GM23338 (cell line): Measurements from ENCODE around the gene CACNB2. TPM values are rescaled to one million over a fixed set of nuclear protein-coding genes. Genes with fewer than 3 reads are reported as not detected.

Experiments
- ATAC-seq: fragments of 200-7000 bp; cut with Tn5 transposase; 3 replicates; pipeline ENCODE4 v1.9.1; 2020
- DNase-seq: peaks from one replicate; pipeline ENCODE4 v3.0.0-alpha.2; 2015; ENCODE audit warnings: low spot score
- H2AFZ ChIP-seq: fragments of 200-600 bp; sonication (generic); 2 replicates; pipeline ENCODE4 v1.8.0; 2016; ENCODE audit warnings: antibody characterized with exemption, mild to moderate bottlenecking, moderate library complexity
- H3F3A ChIP-seq: fragments of 200-600 bp; sonication (generic); replicated peaks from 2 replicates; pipeline ENCODE4 v1.8.0; 2017; ENCODE audit warnings: antibody characterized with exemption, mixed run types, low read depth
- H3K27ac ChIP-seq: fragments of 200-600 bp; sonication (generic); 2 replicates; pipeline ENCODE4 v1.6.1; 2016; ENCODE audit warnings: low read depth
- H3K27me3 ChIP-seq: fragments of 200-600 bp; sonication (generic); 2 replicates; pipeline ENCODE4 v1.8.0; 2016; ENCODE audit warnings: mild to moderate bottlenecking, mixed run types, moderate library complexity; ENCODE audit not compliant: insufficient read depth
- H3K36me3 ChIP-seq: fragments of 200-600 bp; sonication (generic); 2 replicates; pipeline ENCODE4 v1.8.0; 2016; ENCODE audit warnings: mild to moderate bottlenecking; ENCODE audit not compliant: insufficient read depth
- H3K4me1 ChIP-seq: fragments of 200-600 bp; sonication (generic); 2 replicates; pipeline ENCODE4 v1.8.0; 2016; ENCODE audit warnings: mild to moderate bottlenecking, moderate library complexity; ENCODE audit not compliant: insufficient read depth
- H3K4me2 ChIP-seq: fragments of 200-600 bp; sonication (generic); 2 replicates; pipeline ENCODE4 v1.7.1; 2017; ENCODE audit warnings: mixed run types
- H3K4me3 ChIP-seq: fragments of 200-600 bp; sonication (generic); 2 replicates; pipeline ENCODE4 v1.6.1; 2016; ENCODE audit warnings: mixed run types
- H3K79me2 ChIP-seq: fragments of 200-600 bp; sonication (generic); replicated peaks from 2 replicates; pipeline ENCODE4 v1.8.0; 2017; ENCODE audit warnings: mild to moderate bottlenecking; ENCODE audit not compliant: insufficient read depth
- H3K9me2 ChIP-seq: fragments of 200-600 bp; sonication (generic); 2 replicates; pipeline ENCODE4 v1.8.0; 2017; ENCODE audit not compliant: insufficient read depth
- H4K20me1 ChIP-seq: fragments of 200-600 bp; sonication (generic); replicated peaks from 2 replicates; pipeline ENCODE4 v1.8.0; 2017; ENCODE audit warnings: mild to moderate bottlenecking; ENCODE audit not compliant: insufficient read depth
- H3K27ac Mint-ChIP-seq: 2 replicates; pipeline ENCODE4 v1.8.0; 2020; ENCODE audit warnings: inconsistent platforms, mild to moderate bottlenecking, moderate library complexity, mixed read lengths
- H3K27me3 Mint-ChIP-seq: 3 replicates; pipeline ENCODE4 v1.8.0; 2022; ENCODE audit warnings: low read depth, mild to moderate bottlenecking, moderate library complexity, mixed read lengths, inconsistent platforms; ENCODE audit not compliant: insufficient read depth, poor library complexity
- H3K36me3 Mint-ChIP-seq: 3 replicates; pipeline ENCODE4 v1.8.0; 2021; ENCODE audit warnings: low read depth, mild to moderate bottlenecking, inconsistent platforms, moderate library complexity, mixed read lengths
- H3K4me1 Mint-ChIP-seq: 3 replicates; pipeline ENCODE4 v1.8.0; 2020; ENCODE audit warnings: mild to moderate bottlenecking, inconsistent platforms, mixed read lengths
- H3K4me3 Mint-ChIP-seq: 3 replicates; pipeline ENCODE4 v1.8.0; 2021; ENCODE audit warnings: moderate library complexity, mild to moderate bottlenecking, inconsistent platforms, mixed read lengths
- H3K9me3 Mint-ChIP-seq: 3 replicates; pipeline ENCODE4 v1.8.0; 2020; ENCODE audit warnings: moderate library complexity, mild to moderate bottlenecking, inconsistent platforms, mixed read lengths
- CREB1 ChIP-seq: fragments of 250-450 bp; sonication (Bioruptor Pico); IDR thresholded peaks from 2 replicates; pipeline ENCODE4 v1.5.0; 2020; ENCODE audit warnings: low read depth, mild to moderate bottlenecking, moderate library complexity
- CTCF ChIP-seq, 2 experiments: fragments of 200-600 bp in 1 of 2; sonication (generic) in 1 of 2; conservative IDR thresholded peaks; 2 replicates each; pipeline versions ENCODE4 v1.5.1 to v1.6.1; 2016 to 2017; ENCODE audit warnings: antibody characterized with exemption in 2 of 2, low read depth in 2 of 2, mild to moderate bottlenecking in 2 of 2, moderate library complexity in 1 of 2
- ETS1 ChIP-seq: IDR thresholded peaks from 2 replicates; pipeline ENCODE4 v1.6.1; 2016; ENCODE audit warnings: antibody characterized with exemption
- EZH2 ChIP-seq: fragments of 200-600 bp; sonication (generic); IDR thresholded peaks from one replicate; pipeline ENCODE4 v1.8.0; 2017; ENCODE audit warnings: antibody characterized with exemption, mild to moderate bottlenecking, low read depth; ENCODE audit not compliant: unreplicated experiment
- JUNB ChIP-seq: IDR thresholded peaks from one replicate; pipeline ENCODE4 v1.6.1; 2016; ENCODE audit warnings: antibody characterized with exemption; ENCODE audit not compliant: unreplicated experiment
- REST ChIP-seq: IDR thresholded peaks from one replicate; pipeline ENCODE4 v1.6.1; 2018; ENCODE audit warnings: antibody characterized with exemption; ENCODE audit not compliant: unreplicated experiment
- ZNF114 ChIP-seq: fragments of 250-450 bp; sonication (Bioruptor Pico); IDR thresholded peaks from 2 replicates; pipeline ENCODE4 v1.5.0; 2020; ENCODE audit warnings: mild to moderate bottlenecking, moderate library complexity
- ZNF331 ChIP-seq: fragments of 250-450 bp; sonication (Bioruptor Pico); IDR thresholded peaks from 2 replicates; pipeline ENCODE4 v1.5.0; 2020; ENCODE audit warnings: low read depth, mild to moderate bottlenecking, moderate library complexity
- polyA plus RNA-seq: library from polyadenylated mRNA; unstranded; fragments of >200 nt; fragmentation: Nextera tagmentation; extraction: Ambion mirVana; gene quantifications from 2 replicates; pipeline ENCODE4 v1.2.1, GENCODE V29; 2016
- total RNA-seq: library from RNA; depleted of rRNA; stranded (reverse); fragments of >200 nt; shearing (Covaris generic); gene quantifications from 2 replicates; pipeline ENCODE4 v1.2.3, GENCODE V29; 2014

Gene CACNB2
- total and polyA plus RNA-seq, 2 experiments from 2014 or later = 5.0 to 5.9 TPM

GRCh38 chr10:18404530-18404929 is 264.3 kb downstream of the CACNB2 start (continued):
- TF ChIP-seq ZNF331 (CRISPR knock-in tag) = no peak
- TF ChIP-seq JUNB = no peak

- Histone ChIP-seq H3K9me2 (no peaks in the 10 kb centered on the region), H3K4me2 (no peak overlapping the region), H3K27me3 (peaks cover 3% of the 10 kb centered on the region; the same call in 1 of the 2 replicates), H3K27ac (no peak overlapping the region), H3K4me3 (no peak overlapping the region), H3K4me1 (peaks cover 7% of the 10 kb centered on the region; the same call in 1 of the 2 replicates), H2AFZ (no peak overlapping the region), H3F3A (no peaks in the 10 kb centered on the region), H3K36me3 (no peaks in the 10 kb centered on the region), H3K79me2 (no peaks in the 10 kb centered on the region), H4K20me1 (no peaks in the 10 kb centered on the region)
- DNase-seq (peak; percentile 62), ATAC-seq (peak; percentile 61)
- H3K27me3 Mint-ChIP-seq = no peaks in the 10 kb centered on the region
- H3K36me3 Mint-ChIP-seq = no peaks in the 10 kb centered on the region
- no peak overlapping the region for H3K4me3 Mint-ChIP-seq
- TF ChIP-seq JUNB (no peak), ZNF114 (CRISPR knock-in tag) (no peak), REST (no peak), ZNF331 (CRISPR knock-in tag) (no peak), ETS1 (no peak), CTCF (conservative IDR thresholded peaks at IDR 0.05; ENCODE audit: low read depth in 2 of 2) (peak in 1 of 2 experiments; percentile 16; a peak in 1 of 4 replicates), EZH2 (no peak), CREB1 (CRISPR knock-in tag) (no peak)
- H3K27ac Mint-ChIP-seq = no peak overlapping the region
- peaks cover 9% of the 10 kb centered on the region; the same call in 2 of the 3 replicates for H3K4me1 Mint-ChIP-seq
- no peaks in the 10 kb centered on the region for H3K9me3 Mint-ChIP-seq
Observed at GRCh38 chr10:18406136-18406535, 265.9 kb downstream of the CACNB2 start.
